HepG2 (cell line): ENCODE results near the gene NLRP8. TPM values are rescaled to one million over a fixed set of nuclear protein-coding genes. Genes with fewer than 3 reads are reported as not detected.

Experiments used
- ATAC-seq: fragments of 200-7000 bp; cut with Tn5 transposase; 3 replicates; pipeline ENCODE4 v1.9.1; 2020; ENCODE audit warnings: mild to moderate bottlenecking, moderate library complexity
- BruUV-seq: library from RNA; stranded (reverse); fragments of 400-500 nt; replicated peaks from 2 replicates; lab custom pipeline; 2021; lab: Mats Ljungman, UMichigan
- CTCF ChIA-PET: fragments of 300-600 bp; formaldehyde crosslinking; extraction: SDS; loops from one replicate; lab custom pipeline; 2021; ENCODE audit warnings: low total read pairs, inconsistent platforms, low intra/inter-chr PET ratio; lab: Yijun Ruan, JAX
- POLR2A ChIA-PET: fragments of 350-600 bp; sonication (Branson Sonifier 250); formaldehyde crosslinking; loops from one replicate; lab custom pipeline; 2020; ENCODE audit warnings: antibody characterized with exemption, inconsistent platforms; lab: Yijun Ruan, JAX
- DNase-seq: peaks from one replicate; pipeline ENCODE4 v3.0.0-alpha.2; 2015; ENCODE audit warnings: low spot score
- FAIRE-seq: peaks from 3 replicates; lab custom pipeline; 2011; peaks lifted over from hg19 to GRCh38; lab: Jason Lieb, UNC
- H2AFZ ChIP-seq: one replicate; pipeline ENCODE4 v1.6.1; 2011; ENCODE audit warnings: low read length, inconsistent platforms
- H3K27ac ChIP-seq: fragments of 300-600 bp; 3 replicates; pipeline ENCODE4 v1.8.0; 2011; ENCODE audit warnings: mixed run types, mild to moderate bottlenecking, mixed read lengths, low read length, inconsistent platforms; ENCODE audit not compliant: insufficient read depth; ENCODE audit errors: extremely low read length
- H3K27me3 ChIP-seq, 2 experiments: fragments of 200-600 bp in 1 of 2; 2 replicates in 1 of 2; 3 replicates in 1 of 2; pipeline versions ENCODE4 v1.6.0 to v1.8.0; 2011; ENCODE audit warnings: low read length in 2 of 2, mild to moderate bottlenecking in 2 of 2, moderate library complexity in 2 of 2, inconsistent platforms in 1 of 2; ENCODE audit not compliant: insufficient read depth in 2 of 2, control insufficient read depth in 1 of 2
- H3K36me3 ChIP-seq, 2 experiments: fragments of 200-600 bp in 1 of 2; replicated peaks in 1 of 2; 2 replicates in 1 of 2; 3 replicates in 1 of 2; pipeline versions ENCODE4 v1.5.1 to v1.8.0; 2011; ENCODE audit warnings: low read length in 2 of 2, inconsistent platforms in 1 of 2; ENCODE audit not compliant: insufficient read depth in 2 of 2, control insufficient read depth in 1 of 2
- H3K4me1 ChIP-seq: 2 replicates; pipeline ENCODE4 v1.5.1; 2012; ENCODE audit warnings: low read length, inconsistent platforms; ENCODE audit not compliant: insufficient read depth
- H3K4me2 ChIP-seq: 2 replicates; pipeline ENCODE4 v1.6.0; 2011; ENCODE audit warnings: low read depth, low read length, inconsistent platforms
- H3K4me3 ChIP-seq, 3 experiments: fragments of 200-600 bp in 1 of 3; sonication (generic), shearing (Covaris generic) in 1 of 3; replicated peaks in 1 of 3; 2 replicates each; pipeline ENCODE4 v1.5.1; 2011 to 2016; ENCODE audit warnings: low read length in 3 of 3, inconsistent platforms in 2 of 3, low read depth in 2 of 3, mild to moderate bottlenecking in 2 of 3, control low read depth in 1 of 3, mixed read lengths in 1 of 3; ENCODE audit not compliant: insufficient read depth in 1 of 3
- H3K79me2 ChIP-seq: one replicate; pipeline ENCODE4 v1.6.1; 2011; ENCODE audit warnings: low read length, inconsistent platforms; ENCODE audit not compliant: insufficient read depth
- H3K9ac ChIP-seq: 2 replicates; pipeline ENCODE4 v1.6.0; 2011; ENCODE audit warnings: mild to moderate bottlenecking, low read depth, low read length, inconsistent platforms; ENCODE audit not compliant: insufficient read depth
- H3K9me3 ChIP-seq: 2 replicates; pipeline ENCODE4 v1.5.1; 2012; ENCODE audit warnings: mild to moderate bottlenecking, low read length
- H4K20me1 ChIP-seq: 2 replicates; pipeline ENCODE4 v1.6.0; 2011; ENCODE audit warnings: inconsistent platforms, mild to moderate bottlenecking, low read length, moderate library complexity; ENCODE audit not compliant: insufficient read depth
- SIX4 ChIP-seq: sonication (generic); formaldehyde crosslinking; IDR thresholded peaks from 2 replicates; pipeline ENCODE4 v1.4.0; 2020; ENCODE audit warnings: missing genetic modification reagents
- SNRNP70 ChIP-seq: fragments of 200-400 bp; formaldehyde crosslinking; IDR thresholded peaks from 2 replicates; pipeline ENCODE4 v1.6.1; 2017; ENCODE audit warnings: mild to moderate bottlenecking, low read depth, low read length, moderate library complexity
- ZBTB8A ChIP-seq: sonication (generic); formaldehyde crosslinking; IDR thresholded peaks from 2 replicates; pipeline ENCODE4 v1.4.0; 2020; ENCODE audit warnings: mild to moderate bottlenecking, low read depth, missing genetic modification reagents, borderline replicate concordance
- ZKSCAN1 ChIP-seq: fragments of 150-350 bp; IDR thresholded peaks from 2 replicates; pipeline ENCODE4 v1.6.1; 2014; ENCODE audit warnings: low read length
- ZNF33B ChIP-seq: sonication (generic); formaldehyde crosslinking; IDR thresholded peaks from 2 replicates; pipeline ENCODE4 v1.5.1; 2020; ENCODE audit warnings: mild to moderate bottlenecking, missing genetic modification reagents
- ZNF574 ChIP-seq: sonication (generic); formaldehyde crosslinking; IDR thresholded peaks from 2 replicates; pipeline ENCODE4 v1.4.0; 2020; ENCODE audit warnings: missing genetic modification reagents
- WGBS: methylation state at CpG from one replicate; pipeline ENCODE4 v1.1.6; 2017; ENCODE audit warnings: low lambda C conversion rate; 5-methylcytosine and 5-hydroxymethylcytosine counted together
- in situ Hi-C: cut with HindIII; loops from 2 replicates; pipeline ENCODE4 v1.10.0; 2017; ENCODE audit warnings: low pct_unique_long_range_greater_than_20kb; ENCODE audit not compliant: extremely low pct_ligation_motif_present
- intact Hi-C: fragments of 100-400 bp; cut with micrococcal nuclease; formaldehyde crosslinking; loops from one replicate; pipeline ENCODE4 v1.10.0; 2022; ENCODE audit not compliant: unreplicated experiment
- polyA plus RNA-seq, 8 experiments: library from polyadenylated mRNA; depleted of rRNA in 3 of 8; stranded (reverse) in 7 of 8; unstranded in 1 of 8; fragments of >200 nt; fragmentation: Illumina TruSeq in 4 of 8; extraction: Trizol in 4 of 8; gene quantifications; 2 replicates each; pipeline versions ENCODE4 v1.2.1 to v1.2.3, GENCODE V29; 2011 to 2016; ENCODE audit warnings: low read depth in 4 of 8, missing spikeins in 1 of 8, mixed read lengths in 1 of 8; ENCODE audit not compliant: insufficient read depth in 1 of 8
- total RNA-seq, 5 experiments: library from RNA; depleted of rRNA; stranded (reverse); fragments of >200 nt; fragmentation: Illumina TruSeq; extraction: Trizol; gene quantifications; 2 replicates each; pipeline ENCODE4 v1.2.3, GENCODE V29; 2016; ENCODE audit warnings: low read depth in 1 of 5

Gene NLRP8
- total and polyA plus RNA-seq, 2 of the 13 experiments (the other 11 are each of a cell fraction or from before 2014, with no cell fraction given), result not detected

GRCh38 chr19:55898911-55899310 is 48.7 kb upstream of the NLRP8 start:
- ChIA-PET POLR2A (no interaction called here), CTCF (no interaction called here)
- Histone ChIP-seq H3K9me3 (no peaks in the 10 kb centered on the region), H4K20me1 (no peaks in the 10 kb centered on the region), H3K4me3 (no peak overlapping the region), H2AFZ (no peak overlapping the region), H3K36me3 (no peaks in the 10 kb centered on the region), H3K79me2 (no peaks in the 10 kb centered on the region), H3K27me3 (peaks cover 0 to 10% of the 10 kb centered on the region in 2 experiments; a peak in 2 of 5 replicates), H3K4me2 (no peak overlapping the region), H3K9ac (no peak overlapping the region), H3K4me1 (no peaks in the 10 kb centered on the region), H3K27ac (no peak overlapping the region)
- WGBS, result 31% methylated on average over 8 of the region's 12 CpGs
- no peak for DNase-seq
- no peak for FAIRE-seq
- BruUV-seq, result no TSS peak
- ATAC-seq, result no peak
- in situ Hi-C loops, result no loop called here
- TF ChIP-seq SNRNP70 (no peak), ZNF33B (no peak), ZKSCAN1 (no peak), ZBTB8A (CRISPR knock-in tag) (no peak), ZNF574 (CRISPR knock-in tag) (no peak), SIX4 (CRISPR knock-in tag) (no peak)
- intact Hi-C loops, result no loop called here
